NCI-H2171 treated with DMSO at 0.1 percent for 48 hours (cell line): ENCODE data around the gene S100A6.

Experiments used
- DNase-seq: peaks from one replicate; lab custom pipeline; 2025; lab: John Stamatoyannopoulos, UW

Gene S100A6

DNA sequence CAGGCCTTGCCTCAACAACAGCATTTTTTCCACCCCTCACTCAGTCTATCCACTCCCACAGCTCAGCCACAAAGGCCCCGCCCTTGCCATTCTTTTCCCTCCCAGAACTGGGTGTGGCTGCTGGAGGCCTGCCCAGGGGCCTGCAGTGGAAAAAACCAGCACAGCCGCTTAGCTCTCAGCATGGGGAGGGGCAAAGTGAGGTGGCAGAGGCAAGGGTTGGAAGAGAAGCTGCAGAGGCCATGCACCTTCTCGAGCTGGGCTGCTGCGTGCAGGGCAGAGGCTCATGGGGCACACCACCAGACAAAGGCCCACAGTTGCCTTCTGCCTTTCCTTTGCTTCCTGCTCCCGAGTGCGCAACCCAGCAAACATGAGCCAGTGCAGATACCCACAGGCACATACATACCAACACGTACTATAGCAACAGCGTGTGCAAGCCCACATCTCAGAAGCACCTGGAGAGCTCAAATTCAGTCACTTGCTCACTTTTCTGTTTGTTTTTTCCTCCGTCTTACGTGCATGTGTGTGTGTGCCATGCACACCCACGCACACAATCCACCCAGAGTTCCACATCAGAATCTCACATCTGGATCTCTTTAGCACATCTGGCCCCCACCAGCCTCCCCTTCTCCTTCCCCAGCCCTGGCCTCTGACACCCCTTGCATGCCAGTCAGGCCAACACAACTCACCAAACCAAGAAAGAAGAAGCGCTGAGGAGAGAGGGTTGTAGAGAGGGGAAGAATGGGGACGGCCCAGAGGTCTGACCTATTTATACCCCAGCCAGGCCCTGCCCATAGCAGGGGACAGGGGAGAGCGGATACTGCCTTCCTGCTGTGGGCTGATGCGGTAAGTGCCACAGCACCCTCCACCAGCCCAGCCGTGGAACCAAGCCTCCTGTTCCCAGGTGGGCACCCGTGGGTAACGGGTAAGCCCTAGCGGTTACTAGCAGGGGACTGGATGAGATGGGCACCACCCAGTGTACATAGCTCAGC, 9.6 kb upstream of the S100A6 start, which contains the start of gene S100A4:
TSS of gene S100A4 (minus strand) at position 740 of the 989 bp plus-strand sequence. CDS start 1,012 bp downstream, outside the sequence.
- DNase-seq, result peak; percentile 95

DNA sequence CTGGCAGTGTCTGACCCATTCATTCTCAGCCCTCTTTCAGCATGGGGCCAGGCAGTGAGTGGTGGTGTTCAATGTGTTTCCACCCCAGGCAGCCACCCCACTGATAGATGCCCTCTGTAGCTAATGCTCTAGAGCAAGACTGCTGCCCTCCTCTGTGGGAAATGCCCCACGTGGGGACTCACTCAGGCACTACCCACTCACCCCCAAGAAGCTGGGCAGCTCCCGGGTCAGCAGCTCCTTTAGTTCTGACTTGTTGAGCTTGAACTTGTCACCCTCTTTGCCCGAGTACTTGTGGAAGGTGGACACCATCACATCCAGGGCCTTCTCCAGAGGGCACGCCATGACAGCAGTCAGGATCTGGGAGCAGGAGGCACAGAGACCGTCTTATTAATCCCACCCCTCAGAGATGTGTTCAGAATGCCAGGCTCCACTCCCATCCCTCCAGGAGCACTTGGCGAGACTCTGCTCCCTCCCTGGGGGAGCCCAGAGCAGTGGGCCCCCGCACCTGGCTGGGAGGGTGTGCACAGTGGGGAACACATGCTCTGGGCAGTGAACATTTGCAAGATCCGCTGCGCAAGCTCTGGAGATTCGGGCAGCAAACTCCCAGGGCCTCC, 8.8 kb upstream of the S100A6 start:
- no peak for DNase-seq

DNA sequence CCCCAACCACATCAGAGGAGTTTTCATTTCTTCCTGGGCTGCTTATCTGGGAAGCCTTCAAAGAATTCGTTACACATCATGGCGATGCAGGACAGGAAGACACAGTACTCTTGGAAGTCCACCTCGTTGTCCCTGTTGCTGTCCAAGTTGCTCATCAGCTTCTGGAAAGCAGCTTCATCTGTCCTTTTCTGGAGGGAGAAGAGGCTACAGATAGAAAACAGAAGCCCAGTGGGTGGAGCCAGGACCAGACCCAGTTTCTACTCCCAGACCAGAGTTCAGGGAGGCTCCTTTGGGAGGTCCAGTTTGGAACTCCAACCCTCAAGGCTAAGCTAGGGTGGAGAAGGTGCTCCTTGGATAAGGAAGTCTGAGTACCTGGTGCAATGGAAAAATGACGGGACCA, 7.9 kb upstream of the S100A6 start:
- DNase-seq, result no peak

DNA sequence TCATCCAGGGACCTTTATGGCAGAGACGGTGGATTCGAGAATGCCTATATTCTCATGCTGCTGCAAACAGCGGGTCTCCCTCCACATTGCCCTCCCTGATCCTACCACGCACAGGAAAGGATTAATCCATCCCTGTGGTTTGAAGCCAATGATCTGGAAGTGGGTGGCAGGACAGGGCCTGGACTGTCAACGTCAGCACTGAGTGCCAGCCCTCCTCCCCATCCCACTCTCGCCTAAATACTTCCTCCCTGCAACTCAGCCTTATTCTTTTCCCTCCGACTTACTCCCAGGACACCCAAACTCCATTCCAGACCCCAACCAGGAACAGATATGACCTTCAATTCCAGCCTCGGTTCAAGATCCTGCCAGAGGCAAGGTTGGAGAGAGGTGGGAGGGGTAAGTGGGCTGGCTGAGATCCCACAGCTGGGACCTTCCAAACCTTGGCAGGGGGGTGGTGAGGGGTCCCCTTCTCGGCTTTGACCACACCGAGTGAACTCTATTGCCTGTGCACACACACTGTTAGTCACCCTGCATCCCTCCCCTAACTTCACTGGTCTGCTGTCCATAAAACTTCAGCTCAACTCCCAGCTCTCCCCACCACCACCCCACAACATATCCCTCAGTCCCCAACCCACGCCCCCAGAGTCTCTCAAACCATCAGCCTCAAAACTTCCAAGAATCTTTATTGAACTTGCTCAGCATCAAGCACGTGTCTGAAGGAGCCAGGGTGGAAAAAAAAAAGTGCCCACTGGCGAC, 7.3 kb upstream of the S100A6 start:
- DNase-seq, result no peak

DNA sequence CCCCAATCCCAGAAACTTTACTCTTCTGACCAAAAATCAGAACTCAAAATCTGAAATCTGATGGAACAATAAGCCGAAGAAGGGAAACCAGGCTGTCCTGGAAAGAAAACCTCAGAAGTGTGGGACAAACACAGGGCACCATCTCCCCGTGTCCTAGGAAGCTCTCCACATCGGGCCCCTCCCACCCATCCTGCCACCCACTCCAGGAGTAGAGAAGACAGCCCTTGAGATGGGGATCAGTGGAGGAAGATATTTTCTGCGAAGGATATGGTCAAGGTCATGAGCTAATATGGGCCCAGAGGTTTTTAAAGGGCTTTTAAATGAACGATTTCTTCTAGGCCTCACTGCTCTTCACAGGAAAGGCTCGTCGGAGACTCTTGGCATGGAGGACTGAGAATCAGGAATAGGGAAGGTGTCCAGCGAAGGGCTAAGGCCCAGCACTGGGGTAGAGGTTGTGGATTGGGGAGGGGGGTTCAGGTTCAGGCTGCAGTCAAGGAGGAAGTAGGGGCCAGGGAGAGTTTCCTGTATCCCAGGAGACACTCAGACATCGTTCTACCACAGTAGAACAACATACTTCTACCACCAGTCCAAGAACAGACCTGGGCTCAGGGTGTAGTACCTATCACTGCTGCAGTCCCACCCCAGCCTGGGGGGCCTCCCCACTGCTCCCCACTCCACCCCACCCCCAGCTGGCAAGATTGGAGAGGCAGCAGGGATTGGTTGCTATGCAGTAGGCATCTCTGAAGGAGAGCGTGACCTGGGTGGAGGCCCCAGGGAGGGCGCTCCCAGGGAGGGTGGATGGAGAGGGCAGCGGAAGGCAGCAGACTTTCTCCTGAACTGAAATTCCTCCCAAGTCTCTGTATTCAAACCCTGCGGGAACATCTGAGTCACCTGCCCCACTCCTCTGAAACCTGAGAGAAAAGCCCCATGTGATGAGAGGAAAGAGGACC, 6.1 kb upstream of the S100A6 start:
- no peak for DNase-seq

DNA sequence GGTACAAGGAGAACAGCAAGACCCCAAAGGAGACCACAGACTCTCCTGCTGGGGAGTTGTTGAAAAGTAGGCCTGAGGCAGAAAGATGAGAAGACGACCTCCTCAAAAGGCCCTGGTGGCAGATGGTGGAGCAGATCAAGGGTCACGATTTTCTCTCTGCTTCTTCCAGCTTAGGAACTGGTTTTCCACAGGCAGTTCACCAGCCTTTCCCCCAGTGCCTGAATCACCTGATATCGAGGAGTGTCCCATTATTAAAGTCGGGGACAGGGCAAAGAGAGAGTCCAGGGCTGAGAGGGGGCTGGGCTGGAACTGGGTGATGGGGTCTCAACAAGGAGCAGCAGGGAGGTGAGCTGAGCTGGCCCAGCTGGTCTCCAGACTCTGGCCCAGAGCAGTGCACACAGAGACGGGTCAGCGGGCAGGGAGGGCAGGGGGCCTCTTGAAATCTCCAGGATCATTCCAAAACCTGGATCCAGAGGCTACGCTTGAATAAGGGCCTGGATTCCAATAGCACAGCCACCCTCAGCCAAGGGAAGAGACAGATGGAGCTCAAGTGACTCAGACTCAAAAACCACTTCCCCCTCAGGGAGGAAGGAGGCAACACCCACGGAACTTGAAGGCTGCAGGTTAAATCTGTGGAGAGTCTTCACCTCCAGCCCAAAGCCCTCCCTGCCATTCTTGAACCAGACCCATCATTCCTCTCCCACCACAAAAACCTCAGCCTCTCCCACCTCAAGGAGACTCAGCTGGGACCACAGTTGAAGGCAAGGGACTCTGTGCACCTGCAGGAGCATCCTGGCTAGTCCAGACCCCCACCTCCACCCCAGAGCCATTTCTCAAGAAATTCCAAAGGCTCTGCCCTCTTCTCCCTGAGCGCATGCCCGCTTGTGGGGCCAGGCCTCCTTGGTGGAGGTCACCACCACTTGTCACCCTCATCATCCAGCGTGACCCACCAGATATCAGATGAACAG, 4.9 kb upstream of the S100A6 start, which contains the start of gene S100A5:
TSS of gene S100A5 (minus strand) at position 541 of the 968 bp plus-strand sequence. CDS start 743 bp downstream, outside the sequence.
- peak; percentile 52 for DNase-seq

DNA sequence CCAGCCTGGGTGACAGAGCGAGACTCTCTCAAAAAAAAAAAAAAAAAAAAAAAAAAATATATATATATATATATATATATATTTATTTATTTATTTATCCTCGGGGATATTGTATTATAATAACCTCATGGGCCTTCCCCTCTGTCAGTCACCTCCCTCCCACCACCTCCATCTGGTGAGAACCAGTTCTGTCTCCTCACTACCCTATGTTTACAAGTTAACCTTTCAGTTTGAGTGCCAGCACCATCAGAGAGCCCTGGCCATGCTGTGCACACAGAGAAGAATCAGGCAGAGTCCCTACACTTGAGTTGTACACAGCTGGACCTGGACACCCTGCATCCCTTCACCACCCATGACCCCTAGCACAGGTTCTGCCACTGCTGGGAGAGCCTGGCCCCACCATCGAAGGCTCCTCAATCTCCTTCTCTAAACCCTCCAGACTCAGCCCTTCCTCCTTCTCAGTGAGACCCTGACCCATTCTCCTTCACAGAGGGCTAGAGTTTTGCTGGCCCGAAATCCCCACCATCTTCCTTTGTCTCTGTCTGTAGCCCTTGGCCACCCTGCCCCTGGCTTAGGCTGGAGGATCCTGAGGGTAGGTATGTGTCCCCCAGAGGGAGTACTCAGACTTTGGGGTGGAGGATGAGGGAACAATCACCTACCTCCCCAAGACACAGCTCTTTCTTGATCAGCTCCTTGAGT, 3.8 kb upstream of the S100A6 start:
- peak; percentile 20 for DNase-seq

DNA sequence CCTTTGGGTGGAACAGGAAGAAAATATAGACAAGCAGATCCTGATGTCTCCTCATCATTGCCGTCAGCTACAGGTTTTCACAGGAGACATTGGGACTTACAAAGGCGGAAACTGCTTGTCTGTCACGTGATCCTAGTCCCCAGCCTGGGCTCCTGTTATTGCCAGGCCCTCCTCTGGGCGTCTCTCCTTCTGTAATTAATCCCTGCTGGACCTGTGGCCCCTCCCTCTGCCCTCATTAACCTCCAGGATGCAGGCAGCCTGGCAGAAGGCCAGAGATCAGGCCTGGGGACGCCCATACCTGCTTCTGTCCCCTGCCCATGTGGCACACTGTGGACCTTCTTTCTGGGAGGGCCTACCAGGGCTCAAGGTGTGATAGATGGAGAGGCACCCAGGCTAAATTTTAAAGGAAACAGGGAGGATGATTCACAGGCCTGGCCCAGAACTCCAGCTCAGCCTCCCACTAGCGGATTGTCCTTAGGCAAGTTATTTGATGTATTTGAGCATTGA, 2.6 kb upstream of the S100A6 start:
- DNase-seq, result peak; percentile 79

DNA sequence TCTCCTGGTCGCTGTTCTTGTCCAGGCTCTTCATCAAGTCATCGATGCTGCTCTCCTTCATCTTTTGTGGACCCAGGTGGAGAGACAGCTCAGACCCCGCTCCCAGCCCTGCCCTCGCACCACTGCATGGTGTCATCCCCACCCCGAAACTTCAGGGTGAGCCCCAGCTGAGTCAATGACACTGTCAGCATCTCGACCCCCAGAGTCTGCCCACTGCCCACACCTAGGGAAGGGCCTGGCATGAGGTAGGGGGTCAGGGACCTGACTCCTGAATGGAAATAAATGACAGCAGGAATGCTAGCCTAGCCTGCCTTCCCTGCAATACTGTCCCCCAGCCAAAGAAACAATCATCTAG, 1.6 kb upstream of the S100A6 start:
- no peak for DNase-seq

DNA sequence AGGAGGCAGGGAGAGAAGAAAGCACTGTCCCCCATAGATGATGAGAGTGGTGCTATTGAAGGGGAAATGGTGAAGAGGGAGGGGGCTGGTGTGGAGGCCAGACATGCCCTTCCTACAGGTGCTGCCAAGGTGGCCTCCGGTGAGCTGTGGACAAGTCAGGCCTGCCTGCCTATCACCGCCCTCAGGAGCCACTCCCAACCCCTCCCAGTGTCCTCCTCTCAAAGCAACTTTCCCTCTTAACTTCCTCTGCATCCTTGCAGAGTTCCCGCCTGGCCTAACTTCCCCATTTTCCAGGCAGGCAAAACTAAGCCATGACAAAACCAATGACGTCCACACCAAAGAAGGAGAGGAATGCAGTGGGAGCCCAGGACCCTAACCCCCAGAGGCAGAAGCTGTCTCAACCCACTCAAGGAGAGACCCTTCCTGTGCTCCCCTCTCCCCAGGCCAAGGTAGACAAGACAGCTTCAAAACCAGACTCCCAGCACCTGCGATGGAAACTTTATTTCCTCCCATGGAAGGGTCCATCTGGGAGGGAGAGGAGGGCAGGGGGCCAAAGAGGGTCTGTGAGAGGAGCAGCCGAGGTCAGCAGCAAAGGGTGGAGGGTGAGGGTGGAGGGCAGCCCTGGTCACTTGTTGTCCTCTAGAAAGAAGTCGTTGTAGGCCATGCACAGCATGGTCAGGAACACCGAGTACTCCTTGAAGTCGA, 1.0 kb upstream of the S100A6 start:
- no peak for DNase-seq

DNA sequence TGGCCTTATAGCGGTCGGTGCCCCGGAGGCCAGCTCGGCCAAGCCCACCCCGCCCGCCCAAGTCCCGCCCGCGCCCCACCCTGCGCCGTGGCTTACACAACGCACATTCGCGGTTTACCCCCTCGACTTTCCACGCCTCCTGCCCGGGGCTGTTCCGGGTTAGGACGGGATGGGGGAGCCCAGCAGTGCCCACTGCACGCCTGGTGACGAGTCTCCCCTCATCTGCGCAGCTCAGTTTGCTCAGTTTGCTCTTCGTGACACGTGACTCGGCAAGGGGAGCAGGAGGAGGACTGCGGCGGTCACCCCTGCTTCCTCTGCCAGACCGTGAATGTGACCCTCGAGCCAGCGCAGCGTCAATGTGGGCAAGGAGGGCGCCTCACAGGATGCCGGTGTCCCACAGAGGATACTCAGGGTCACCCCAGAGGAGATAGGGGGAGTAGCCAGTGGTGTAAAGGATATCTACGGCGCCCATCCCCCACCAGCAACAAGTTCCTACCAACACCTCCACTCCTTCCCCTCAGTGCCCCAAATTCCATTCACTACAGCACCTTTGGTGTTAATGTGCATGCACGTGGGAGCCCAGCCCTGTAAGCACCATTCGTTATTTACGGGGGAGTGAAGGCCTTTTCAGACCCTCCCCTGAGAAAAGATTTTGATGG, 350 bp upstream of the S100A6 start:
- peak; percentile 43 for DNase-seq

DNA sequence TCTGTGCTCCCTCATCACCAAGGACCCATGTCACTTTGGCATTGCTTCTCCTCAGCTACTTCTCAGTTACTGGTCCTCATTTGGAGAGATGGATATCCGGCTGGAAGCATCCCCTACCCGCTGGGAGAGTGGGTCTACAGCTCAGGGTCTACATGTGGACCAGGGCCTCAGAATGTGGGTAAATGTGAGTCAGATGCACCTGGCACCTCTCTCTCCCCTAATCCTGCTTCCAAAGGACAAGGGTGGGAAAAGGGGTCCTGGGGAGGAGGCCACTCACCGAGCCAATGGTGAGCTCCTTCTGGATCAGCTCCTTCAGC, 908 bp downstream of the S100A6 start:
- DNase-seq, result no peak

DNA sequence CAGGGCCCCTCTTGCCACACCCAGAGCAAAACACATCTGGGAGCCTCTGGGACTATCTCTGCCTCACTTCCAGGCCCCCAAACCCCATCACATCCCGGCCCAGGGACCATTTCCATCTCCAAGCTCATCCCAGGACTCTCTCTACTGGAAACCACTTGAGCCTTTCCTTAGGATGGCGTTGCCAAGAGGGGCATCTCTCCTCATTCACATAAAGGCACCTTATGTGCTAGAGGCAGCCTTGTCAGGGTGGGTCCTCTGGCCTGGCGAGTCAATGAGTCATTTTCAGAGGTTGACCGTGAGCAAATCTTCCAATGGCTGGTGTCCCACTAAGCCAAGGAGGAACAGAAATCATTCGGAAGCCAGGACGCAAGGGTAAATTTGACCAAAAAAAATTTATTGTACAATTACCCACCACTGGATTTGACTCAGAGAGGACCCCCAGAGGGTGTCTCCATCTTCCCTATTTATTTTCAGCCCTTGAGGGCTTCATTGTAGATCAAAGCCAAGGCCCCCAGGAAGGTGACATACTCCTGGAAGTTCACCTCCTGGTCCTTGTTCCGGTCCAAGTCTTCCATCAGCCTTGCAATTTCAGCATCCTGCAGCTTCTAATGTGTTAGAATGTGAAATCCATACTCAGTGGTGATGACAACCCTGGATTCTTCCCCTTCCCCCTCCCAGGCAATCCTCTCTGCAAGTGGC, 1.4 kb downstream of the S100A6 start:
- no peak for DNase-seq

DNA sequence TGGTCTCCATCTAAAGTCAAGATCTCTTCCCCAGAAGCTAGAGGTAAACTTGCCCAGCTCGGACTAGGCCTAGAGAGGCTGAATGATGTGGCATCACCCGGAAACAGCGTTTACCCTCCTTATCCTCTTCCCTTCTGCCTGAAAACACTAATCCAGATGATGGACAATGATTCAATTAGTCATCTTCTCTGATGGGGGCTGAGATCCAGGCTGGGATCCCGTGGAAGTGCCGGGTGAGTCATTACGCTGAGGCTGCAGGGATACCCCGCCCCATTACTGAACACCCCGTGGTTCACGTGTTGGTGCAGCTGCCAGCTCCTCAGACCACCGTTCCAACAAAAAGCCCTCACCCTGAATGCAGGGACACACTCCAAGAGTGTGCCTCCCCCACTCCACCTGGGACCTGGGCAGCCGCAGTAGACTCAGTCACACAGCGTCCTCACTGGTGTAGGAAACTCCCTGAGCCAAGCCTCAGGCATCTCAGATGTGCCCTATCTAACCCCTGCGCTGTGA, 2.0 kb downstream of the S100A6 start:
- peak; percentile 50 for DNase-seq

DNA sequence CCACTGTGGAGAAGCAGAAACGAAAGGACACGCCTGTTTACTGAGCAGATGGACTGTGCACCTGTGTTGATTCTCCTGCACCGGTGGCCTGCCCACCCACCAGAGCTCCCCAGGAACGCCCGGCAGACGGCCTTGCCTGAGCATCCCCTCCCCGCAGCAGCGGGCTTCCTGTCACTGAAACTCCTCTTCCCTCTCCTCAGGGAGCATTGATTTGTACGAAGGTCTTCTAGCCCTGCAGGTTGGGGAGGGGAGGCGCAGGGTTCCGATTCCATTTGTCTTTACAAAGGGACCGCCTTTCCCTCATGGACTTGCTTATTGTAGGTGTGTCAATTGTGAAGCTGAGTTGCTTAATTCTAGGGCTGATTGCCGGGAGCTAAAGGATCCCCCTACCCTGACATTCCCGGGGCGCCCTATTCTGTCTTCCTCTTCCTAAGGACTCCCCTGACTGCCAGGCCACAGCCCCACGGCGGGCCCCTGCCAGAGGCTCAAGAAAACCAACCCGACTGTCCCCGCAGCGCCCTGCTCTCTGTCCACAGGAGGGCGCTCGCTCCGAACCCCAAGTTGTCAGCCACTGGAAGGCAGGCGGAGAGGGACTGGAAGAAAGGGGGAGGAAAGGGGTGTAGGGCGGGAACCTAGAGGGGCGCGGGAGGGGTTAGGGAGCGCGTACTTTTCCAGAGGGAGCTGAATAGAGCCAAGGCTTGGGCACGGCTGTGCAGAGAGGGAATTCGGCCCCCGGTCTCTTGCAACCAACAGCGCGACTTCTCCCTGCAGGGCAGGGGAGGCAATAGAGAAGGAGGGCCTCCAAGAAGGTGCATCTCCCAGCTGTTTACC, 2.8 kb downstream of the S100A6 start:
- DNase-seq, result peak; percentile 97

DNA sequence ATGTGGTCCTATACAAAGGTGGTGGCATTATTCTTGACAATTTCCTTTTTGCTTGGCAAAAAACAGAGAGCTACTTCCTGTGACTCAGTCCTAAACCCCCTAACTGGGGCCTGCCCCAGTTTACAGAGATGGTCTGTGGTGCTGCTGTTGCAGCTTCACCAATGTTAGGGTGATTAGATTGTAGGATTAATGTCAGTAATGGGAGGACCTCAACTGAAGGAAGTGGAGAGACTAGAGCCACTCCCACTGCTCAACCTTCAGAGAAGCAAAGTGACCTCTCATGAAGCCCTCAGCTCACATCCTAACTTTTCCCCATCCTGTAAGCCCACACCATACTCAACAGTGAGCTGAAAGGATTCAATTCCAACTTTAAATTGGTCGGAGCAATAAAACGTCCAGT, 3.6 kb downstream of the S100A6 start:
- DNase-seq, result no peak
